Cardiac muscle cell (in vitro differentiated cells and primary cell): ENCODE measurements around the gene TYW1. TPM values are rescaled to one million over a fixed set of nuclear protein-coding genes. Genes with fewer than 3 reads are reported as not detected.
A peak's percentile ranks its signal among the peaks of the same experiment; 100 is the strongest.
"Not testable (repeated sequence)": the region's sequence is repeated elsewhere in the genome, so short reads cannot be mapped to it uniquely, and the experiment has no call there.

ENCODE experiments used
- DNase-seq, 2 donors: peaks; one replicate each; pipeline versions ENCODE4 v3.0.0 to v3.0.0-alpha.2; 2010 to 2017; ENCODE audit warnings: low read depth in 1 of 2, low spot score in 1 of 2
- H3K27ac ChIP-seq: fragments of 200-600 bp; sonication (generic); 2 replicates; pipeline ENCODE4 v1.5.1; 2016
- H3K27me3 ChIP-seq: fragments of 200-600 bp; sonication (generic); 2 replicates; pipeline ENCODE4 v1.6.0; 2016; ENCODE audit warnings: control low read depth
- H3K36me3 ChIP-seq: fragments of 200-600 bp; sonication (generic); 2 replicates; pipeline ENCODE4 v1.5.1; 2016; ENCODE audit warnings: control low read depth
- H3K4me1 ChIP-seq: fragments of 200-600 bp; sonication (generic); 2 replicates; pipeline ENCODE4 v1.8.1; 2017; ENCODE audit warnings: low read depth, mild to moderate bottlenecking, mixed run types
- H3K4me3 ChIP-seq: fragments of 200-600 bp; sonication (generic); 2 replicates; pipeline ENCODE4 v1.5.1; 2016; ENCODE audit warnings: mild to moderate bottlenecking
- H3K9me3 ChIP-seq: fragments of 200-600 bp; sonication (generic); 2 replicates; pipeline ENCODE4 v1.5.1; 2017; ENCODE audit warnings: low read depth, mild to moderate bottlenecking, control low read depth
- CTCF ChIP-seq: IDR thresholded peaks from 2 replicates; pipeline ENCODE4 v1.5.1; 2012; ENCODE audit warnings: low read depth, mild to moderate bottlenecking, low read length
- polyA plus RNA-seq: library from polyadenylated mRNA; unstranded; fragments of >200 nt; fragmentation: Nextera tagmentation; extraction: Ambion mirVana; gene quantifications from 2 replicates; pipeline ENCODE4 v1.2.1, GENCODE V29; 2016
- total RNA-seq: library from RNA; depleted of rRNA; stranded (reverse); fragments of >200 nt; gene quantifications from 2 replicates; pipeline ENCODE4 v1.2.3, GENCODE V29; 2016

Gene TYW1, protein sequence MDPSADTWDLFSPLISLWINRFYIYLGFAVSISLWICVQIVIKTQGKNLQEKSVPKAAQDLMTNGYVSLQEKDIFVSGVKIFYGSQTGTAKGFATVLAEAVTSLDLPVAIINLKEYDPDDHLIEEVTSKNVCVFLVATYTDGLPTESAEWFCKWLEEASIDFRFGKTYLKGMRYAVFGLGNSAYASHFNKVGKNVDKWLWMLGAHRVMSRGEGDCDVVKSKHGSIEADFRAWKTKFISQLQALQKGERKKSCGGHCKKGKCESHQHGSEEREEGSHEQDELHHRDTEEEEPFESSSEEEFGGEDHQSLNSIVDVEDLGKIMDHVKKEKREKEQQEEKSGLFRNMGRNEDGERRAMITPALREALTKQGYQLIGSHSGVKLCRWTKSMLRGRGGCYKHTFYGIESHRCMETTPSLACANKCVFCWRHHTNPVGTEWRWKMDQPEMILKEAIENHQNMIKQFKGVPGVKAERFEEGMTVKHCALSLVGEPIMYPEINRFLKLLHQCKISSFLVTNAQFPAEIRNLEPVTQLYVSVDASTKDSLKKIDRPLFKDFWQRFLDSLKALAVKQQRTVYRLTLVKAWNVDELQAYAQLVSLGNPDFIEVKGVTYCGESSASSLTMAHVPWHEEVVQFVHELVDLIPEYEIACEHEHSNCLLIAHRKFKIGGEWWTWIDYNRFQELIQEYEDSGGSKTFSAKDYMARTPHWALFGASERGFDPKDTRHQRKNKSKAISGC
- total RNA-seq, result 13.1 and 15.8 TPM in 2 replicates
- polyA plus RNA-seq, result 14.4 and 18.1 TPM in 2 replicates

GRCh38 chr7:66996444-66997191, at the start of gene TYW1:
TYW1 (plus strand) TSS chr7:66996833; CDS start chr7:66996979, 146 bp downstream.
- H3K36me3 ChIP-seq, result peaks cover 16% of the 10 kb centered on the region
- peak; percentile 97 to 98 for DNase-seq
- not testable (repeated sequence) for H3K27me3 ChIP-seq, H3K4me1 ChIP-seq, H3K9me3 ChIP-seq
- peak within 1 kb of the TSS; percentile 84 for H3K27ac ChIP-seq
- H3K4me3 ChIP-seq, result peak within 1 kb of the TSS; percentile 71

DNA sequence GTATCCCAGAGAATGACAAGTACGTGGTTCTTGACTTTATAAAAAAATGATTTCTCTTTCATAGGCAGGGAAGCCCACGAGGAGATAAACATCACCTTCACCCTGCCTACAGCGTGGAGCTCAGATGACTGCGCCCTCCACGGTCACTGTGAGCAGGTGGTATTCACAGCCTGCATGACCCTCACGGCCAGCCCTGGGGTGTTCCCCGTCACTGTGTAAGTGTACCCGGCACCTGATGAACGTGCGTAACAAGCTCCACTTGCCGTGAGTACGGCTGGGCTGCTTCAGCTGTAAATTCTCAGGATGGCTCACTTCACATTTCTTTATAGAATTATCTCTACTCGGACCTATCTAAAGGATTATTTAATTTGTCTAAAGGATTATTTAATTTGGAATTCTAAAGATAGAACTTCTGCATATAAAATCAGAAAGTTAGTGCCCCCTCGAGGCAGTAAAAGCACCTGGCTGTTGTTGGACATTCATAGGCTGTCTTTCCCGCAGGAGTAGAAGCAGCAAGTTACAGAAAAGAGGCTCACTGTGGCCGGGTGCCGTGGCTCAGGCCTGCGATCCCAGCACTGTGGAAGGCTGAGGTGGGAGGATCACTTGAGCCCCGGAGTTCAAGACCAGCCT, 48.0 kb upstream of the TYW1 start:
- Histone ChIP-seq H3K4me3 (no peak overlapping the region), H3K36me3 (peaks cover 43% of the 10 kb centered on the region), H3K27ac (no peak overlapping the region), H3K9me3 (no peaks in the 10 kb centered on the region), H3K4me1 (no peaks in the 10 kb centered on the region), H3K27me3 (no peaks in the 10 kb centered on the region)
- DNase-seq, result no peak
- no peak for TF ChIP-seq CTCF

DNA sequence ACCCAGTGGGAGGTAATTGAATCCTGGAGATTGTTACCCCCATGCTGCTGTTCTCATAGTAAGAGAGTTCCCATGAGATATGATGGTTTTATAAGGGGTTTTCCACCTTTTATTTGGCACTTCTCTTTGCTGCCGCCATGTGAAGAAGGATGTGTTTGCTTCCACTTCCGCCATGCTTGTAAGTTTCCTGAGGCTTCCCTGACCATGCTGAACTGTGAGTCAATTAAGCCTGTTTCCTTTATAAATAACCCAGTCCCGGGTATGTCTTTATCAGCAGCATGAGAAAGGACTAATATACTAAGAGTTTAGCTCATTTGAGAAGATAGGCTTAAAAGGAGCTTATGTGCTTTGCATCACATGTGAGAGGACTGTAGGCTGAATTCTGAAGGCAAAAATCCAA, 46.3 kb upstream of the TYW1 start:
- TF ChIP-seq CTCF, result no peak
- Histone ChIP-seq H3K9me3 (no peaks in the 10 kb centered on the region), H3K36me3 (peaks cover 47% of the 10 kb centered on the region), H3K4me3 (no peak overlapping the region), H3K4me1 (no peaks in the 10 kb centered on the region), H3K27me3 (no peaks in the 10 kb centered on the region), H3K27ac (no peak overlapping the region)
- DNase-seq, result no peak

DNA sequence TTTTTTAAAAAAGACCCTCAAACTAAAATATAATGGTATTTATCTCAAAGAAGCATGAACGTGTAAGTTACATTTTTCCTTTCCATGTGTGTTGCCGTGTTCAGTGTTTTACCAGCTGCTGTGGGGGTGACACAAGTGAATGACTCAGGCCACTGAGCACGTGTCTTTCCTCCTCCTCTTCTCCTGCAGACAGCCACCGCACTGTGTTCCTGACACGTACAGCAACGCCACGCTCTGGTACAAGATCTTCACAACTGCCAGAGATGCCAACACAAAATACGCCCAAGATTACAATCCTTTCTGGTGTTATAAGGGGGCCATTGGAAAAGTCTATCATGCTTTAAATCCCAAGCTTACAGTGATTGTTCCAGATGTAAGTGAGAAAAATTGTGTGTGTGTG, 45.9 kb upstream of the TYW1 start:
- Histone ChIP-seq H3K27me3 (no peaks in the 10 kb centered on the region), H3K4me1 (no peaks in the 10 kb centered on the region), H3K4me3 (no peak overlapping the region), H3K27ac (no peak overlapping the region), H3K36me3 (peaks cover 47% of the 10 kb centered on the region), H3K9me3 (no peaks in the 10 kb centered on the region)
- TF ChIP-seq CTCF, result no peak
- DNase-seq, result peak in 1 of 2 donors; percentile 12

DNA sequence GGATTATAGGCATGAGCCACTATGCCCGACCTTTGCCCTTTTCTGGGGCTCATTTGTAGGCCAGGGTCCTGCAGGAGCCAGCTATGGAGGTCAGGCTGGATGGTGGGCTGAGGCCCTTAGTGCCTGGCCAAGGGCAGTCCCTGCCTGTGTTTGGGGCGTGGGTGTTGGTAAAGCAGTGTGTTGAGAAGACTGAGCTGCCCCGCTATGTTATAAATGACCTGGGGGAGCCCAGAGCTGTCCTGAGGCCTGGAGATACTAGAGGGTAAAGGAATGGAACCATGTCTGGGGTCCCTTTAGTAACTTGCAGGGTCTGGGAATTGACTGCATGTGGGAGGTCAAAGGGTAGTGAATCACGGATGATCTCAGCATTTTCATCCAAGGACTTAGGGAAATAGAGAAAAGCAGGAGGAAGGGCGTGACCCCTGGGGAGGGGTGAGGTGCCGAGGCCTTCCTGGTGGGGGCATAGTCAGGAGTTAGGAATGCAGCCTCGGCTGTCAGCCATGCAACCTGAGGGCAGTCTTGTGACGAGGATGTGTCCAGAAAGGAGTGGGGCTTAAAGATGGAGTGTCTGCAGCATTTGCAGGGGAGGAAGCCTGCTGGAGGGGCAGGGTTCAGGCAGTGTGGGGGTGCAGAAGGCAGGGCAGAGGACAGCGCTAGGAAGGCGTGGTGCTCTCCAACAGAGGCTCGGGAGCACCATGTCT, 44.1 kb upstream of the TYW1 start:
- Histone ChIP-seq H3K27ac (no peak overlapping the region), H3K4me1 (peaks cover 7% of the 10 kb centered on the region), H3K27me3 (no peaks in the 10 kb centered on the region), H3K9me3 (no peaks in the 10 kb centered on the region), H3K36me3 (peaks cover 54% of the 10 kb centered on the region), H3K4me3 (no peak overlapping the region)
- TF ChIP-seq CTCF, result no peak
- DNase-seq, result peak in 1 of 2 donors; percentile 49
